H1 (cell line): ENCODE measurements around the gene XYLB.

Source experiments
- EP300 ChIP-seq, 2 experiments: IDR thresholded peaks; 1 replicate in 1 of 2; 2 replicates in 1 of 2; pipeline ENCODE4 v1.6.1; 2011 to 2012; ENCODE audit warnings: low read depth in 2 of 2, low read length in 2 of 2, mild to moderate bottlenecking in 2 of 2, borderline replicate concordance in 1 of 2, inconsistent platforms in 1 of 2, moderate library complexity in 1 of 2
- EZH2 ChIP-seq: fragments of 200-600 bp; sonication (generic); IDR thresholded peaks from 2 replicates; pipeline ENCODE4 v1.7.1; 2012; ENCODE audit warnings: low read depth, mild to moderate bottlenecking, moderate library complexity, low read length, inconsistent platforms; ENCODE audit not compliant: severe bottlenecking
- MAFK ChIP-seq: IDR thresholded peaks from 2 replicates; pipeline ENCODE4 v1.6.1; 2012; ENCODE audit warnings: low read depth, mild to moderate bottlenecking, improper control_type of control experiment, low read length
- POLR2A ChIP-seq, 2 experiments: IDR thresholded peaks; 1 replicate in 1 of 2; 2 replicates in 1 of 2; pipeline ENCODE4 v1.6.1; 2011; ENCODE audit warnings: low read depth in 2 of 2, low read length in 2 of 2, mild to moderate bottlenecking in 2 of 2; ENCODE audit errors: control extremely low read depth in 1 of 2
- POLR2AphosphoS5 ChIP-seq: IDR thresholded peaks from 2 replicates; pipeline ENCODE4 v1.6.1; 2011; ENCODE audit warnings: low read depth, low read length
- RAD21 ChIP-seq, 2 experiments: IDR thresholded peaks in 1 of 2; conservative IDR thresholded peaks in 1 of 2; 2 replicates each; pipeline ENCODE4 v1.6.1; 2011; ENCODE audit warnings: low read depth in 2 of 2, low read length in 2 of 2, improper control_type of control experiment in 1 of 2, inconsistent platforms in 1 of 2, mild to moderate bottlenecking in 1 of 2, moderate library complexity in 1 of 2
- SP4 ChIP-seq: IDR thresholded peaks from 2 replicates; pipeline ENCODE4 v1.6.1; 2012; ENCODE audit warnings: low read length, inconsistent platforms
- TF ChIP-seq, protein P1 (sequence below), 3 experiments: IDR thresholded peaks; 1 replicate in 2 of 3; 2 replicates in 1 of 3; pipeline versions ENCODE4 v1.5.1 to v1.6.1; 2011; ENCODE audit warnings: low read length in 3 of 3, mild to moderate bottlenecking in 3 of 3, inconsistent platforms in 2 of 3, low read depth in 1 of 3, moderate library complexity in 1 of 3; ENCODE audit not compliant: insufficient read depth in 1 of 3; ENCODE audit errors: control extremely low read depth in 1 of 3
- TF ChIP-seq, protein P2 (sequence below): IDR thresholded peaks from 2 replicates; pipeline ENCODE4 v1.6.1; 2012; ENCODE audit warnings: inconsistent platforms
- TF ChIP-seq, protein P3 (sequence below): IDR thresholded peaks from 2 replicates; pipeline ENCODE4 v1.6.1; 2011; ENCODE audit warnings: low read depth, mild to moderate bottlenecking, low read length; ENCODE audit not compliant: insufficient read depth

DNA sequence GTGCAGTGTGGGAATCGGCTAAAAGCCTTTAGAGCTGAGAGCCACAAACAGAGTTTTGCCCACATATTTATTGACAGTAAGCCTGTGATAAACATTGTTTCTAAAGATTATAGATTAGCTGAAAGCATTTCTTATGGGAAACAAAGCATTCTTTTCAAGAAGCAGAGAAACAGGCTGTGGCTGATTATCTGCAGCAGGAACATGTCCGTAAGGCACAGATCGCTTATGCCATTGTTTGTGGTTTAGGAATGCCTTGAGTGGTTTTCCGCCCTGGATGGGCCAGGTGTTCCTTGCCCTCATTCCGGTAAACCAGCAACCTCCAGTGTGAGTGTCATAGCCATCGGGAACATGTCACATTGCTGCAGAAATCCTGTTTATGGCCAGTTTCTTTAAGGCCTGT lies 12.5 kb downstream of the XYLB start:
- TF ChIP-seq, protein P1, sequence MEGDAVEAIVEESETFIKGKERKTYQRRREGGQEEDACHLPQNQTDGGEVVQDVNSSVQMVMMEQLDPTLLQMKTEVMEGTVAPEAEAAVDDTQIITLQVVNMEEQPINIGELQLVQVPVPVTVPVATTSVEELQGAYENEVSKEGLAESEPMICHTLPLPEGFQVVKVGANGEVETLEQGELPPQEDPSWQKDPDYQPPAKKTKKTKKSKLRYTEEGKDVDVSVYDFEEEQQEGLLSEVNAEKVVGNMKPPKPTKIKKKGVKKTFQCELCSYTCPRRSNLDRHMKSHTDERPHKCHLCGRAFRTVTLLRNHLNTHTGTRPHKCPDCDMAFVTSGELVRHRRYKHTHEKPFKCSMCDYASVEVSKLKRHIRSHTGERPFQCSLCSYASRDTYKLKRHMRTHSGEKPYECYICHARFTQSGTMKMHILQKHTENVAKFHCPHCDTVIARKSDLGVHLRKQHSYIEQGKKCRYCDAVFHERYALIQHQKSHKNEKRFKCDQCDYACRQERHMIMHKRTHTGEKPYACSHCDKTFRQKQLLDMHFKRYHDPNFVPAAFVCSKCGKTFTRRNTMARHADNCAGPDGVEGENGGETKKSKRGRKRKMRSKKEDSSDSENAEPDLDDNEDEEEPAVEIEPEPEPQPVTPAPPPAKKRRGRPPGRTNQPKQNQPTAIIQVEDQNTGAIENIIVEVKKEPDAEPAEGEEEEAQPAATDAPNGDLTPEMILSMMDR (IDR thresholded peaks at IDR 0.05; ENCODE audit: control extremely low read depth in 1 of 3, insufficient read depth in 1 of 3, low read depth in 1 of 3, low read length in 3 of 3), result no peak
- TF ChIP-seq MAFK, result no peak
- TF ChIP-seq POLR2A (IDR thresholded peaks at IDR 0.05; ENCODE audit: control extremely low read depth in 1 of 2, low read depth in 2 of 2, low read length in 2 of 2), result no peak
- TF ChIP-seq, protein P2, sequence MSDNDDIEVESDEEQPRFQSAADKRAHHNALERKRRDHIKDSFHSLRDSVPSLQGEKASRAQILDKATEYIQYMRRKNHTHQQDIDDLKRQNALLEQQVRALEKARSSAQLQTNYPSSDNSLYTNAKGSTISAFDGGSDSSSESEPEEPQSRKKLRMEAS, result no peak
- no peak for TF ChIP-seq EZH2
- no peak for TF ChIP-seq POLR2AphosphoS5
- TF ChIP-seq SP4, result no peak
- TF ChIP-seq EP300 (IDR thresholded peaks at IDR 0.05; ENCODE audit: borderline replicate concordance in 1 of 2, low read depth in 2 of 2, low read length in 2 of 2), result no peak
- no peak for TF ChIP-seq RAD21 (IDR thresholded peaks at IDR 0.05 in 1 of 2, conservative IDR thresholded peaks at IDR 0.05 in 1 of 2; ENCODE audit: low read depth in 2 of 2, low read length in 2 of 2)
- TF ChIP-seq, protein P3, sequence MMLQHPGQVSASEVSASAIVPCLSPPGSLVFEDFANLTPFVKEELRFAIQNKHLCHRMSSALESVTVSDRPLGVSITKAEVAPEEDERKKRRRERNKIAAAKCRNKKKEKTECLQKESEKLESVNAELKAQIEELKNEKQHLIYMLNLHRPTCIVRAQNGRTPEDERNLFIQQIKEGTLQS, result no peak
